Bronchial epithelial cell (primary cell): ENCODE data around the gene NEO1. TPM values are rescaled to one million over a fixed set of nuclear protein-coding genes. Genes with fewer than 3 reads are reported as not detected.

Experiments
- DNase-seq: peaks from one replicate; pipeline ENCODE4 v3.0.0-alpha.2; 2010; ENCODE audit warnings: low read depth
- FAIRE-seq: peaks from 2 replicates; lab custom pipeline; 2011; peaks lifted over from hg19 to GRCh38; lab: Jason Lieb, UNC
- H3K27me3 ChIP-seq: 2 replicates; pipeline ENCODE4 v1.5.1; 2011; ENCODE audit warnings: low read length; ENCODE audit not compliant: control insufficient read depth, insufficient read depth
- H3K36me3 ChIP-seq: 2 replicates; pipeline ENCODE4 v1.5.1; 2011; ENCODE audit warnings: low read length; ENCODE audit not compliant: control insufficient read depth, insufficient read depth
- H3K4me3 ChIP-seq: 2 replicates; pipeline ENCODE4 v1.5.1; 2011; ENCODE audit warnings: mild to moderate bottlenecking, low read depth, low read length, control low read depth
- total RNA-seq: library from RNA; depleted of rRNA; stranded (reverse); fragments of >200 nt; gene quantifications from 2 replicates; pipeline ENCODE4 v1.2.1, GENCODE V29; 2014
- TF ChIP-seq, protein P1 (sequence below): IDR thresholded peaks from 2 replicates; pipeline ENCODE4 v1.5.1; 2011; ENCODE audit warnings: mild to moderate bottlenecking, moderate library complexity, low read length, control low read depth, inconsistent platforms; ENCODE audit not compliant: insufficient read depth, severe bottlenecking

NEO1 gene
- total RNA-seq, 1 donor from 2014 or later = 10.5 TPM

DNA sequence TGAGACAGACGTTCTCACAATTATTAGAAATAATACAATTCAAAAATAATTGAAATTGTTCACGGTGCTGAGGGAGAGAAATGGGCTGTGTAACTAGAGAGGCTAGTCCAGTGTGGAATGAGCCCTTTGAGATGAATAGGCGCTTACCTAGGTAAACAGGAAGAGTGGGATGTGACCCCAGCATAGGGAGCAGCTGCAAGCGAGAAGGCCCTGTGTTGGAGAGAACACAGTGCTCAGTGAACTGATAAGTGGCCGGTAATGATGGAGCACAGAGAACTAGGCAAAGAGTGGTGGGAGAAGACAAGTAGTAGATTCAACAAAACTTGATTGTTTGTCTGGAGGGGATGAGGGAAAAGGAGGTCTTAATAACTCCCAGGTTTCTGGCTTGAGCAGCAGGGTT, 212.6 kb downstream of the NEO1 start:
- no peak for FAIRE-seq
- no peak overlapping the region for H3K4me3 ChIP-seq
- H3K36me3 ChIP-seq = no peaks in the 10 kb centered on the region

DNA sequence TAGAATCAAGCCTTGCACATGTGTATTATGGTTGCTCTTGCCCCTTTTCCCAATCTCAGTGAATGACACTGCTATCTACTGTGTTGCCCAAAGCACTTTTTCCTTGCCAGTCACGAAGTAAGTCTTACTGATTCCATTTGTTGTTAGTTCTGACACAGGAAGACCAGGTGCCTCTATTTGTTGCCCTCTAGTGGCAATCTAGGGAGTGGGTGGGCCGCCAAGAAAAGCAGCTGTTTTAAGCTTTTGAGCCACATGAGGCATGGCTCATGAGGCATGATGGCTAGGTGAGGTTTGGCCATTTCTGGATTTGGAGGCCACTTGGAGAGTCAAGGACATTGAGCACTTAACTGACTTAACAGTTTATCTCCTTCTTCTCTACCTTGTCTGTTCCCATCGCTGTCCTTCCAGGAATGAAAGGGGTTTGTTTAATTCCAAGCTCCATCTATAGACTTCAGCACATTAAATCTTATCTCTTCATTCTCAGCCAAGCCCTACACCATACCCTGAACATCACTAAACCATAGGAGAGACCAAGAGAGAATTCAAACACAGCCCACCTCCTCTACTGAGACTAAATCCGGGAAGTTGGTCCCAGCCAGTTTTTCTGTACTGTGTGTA, 213.4 kb downstream of the NEO1 start:
- DNase-seq (peak; percentile 59), FAIRE-seq (no peak)
- TF ChIP-seq, protein P1, sequence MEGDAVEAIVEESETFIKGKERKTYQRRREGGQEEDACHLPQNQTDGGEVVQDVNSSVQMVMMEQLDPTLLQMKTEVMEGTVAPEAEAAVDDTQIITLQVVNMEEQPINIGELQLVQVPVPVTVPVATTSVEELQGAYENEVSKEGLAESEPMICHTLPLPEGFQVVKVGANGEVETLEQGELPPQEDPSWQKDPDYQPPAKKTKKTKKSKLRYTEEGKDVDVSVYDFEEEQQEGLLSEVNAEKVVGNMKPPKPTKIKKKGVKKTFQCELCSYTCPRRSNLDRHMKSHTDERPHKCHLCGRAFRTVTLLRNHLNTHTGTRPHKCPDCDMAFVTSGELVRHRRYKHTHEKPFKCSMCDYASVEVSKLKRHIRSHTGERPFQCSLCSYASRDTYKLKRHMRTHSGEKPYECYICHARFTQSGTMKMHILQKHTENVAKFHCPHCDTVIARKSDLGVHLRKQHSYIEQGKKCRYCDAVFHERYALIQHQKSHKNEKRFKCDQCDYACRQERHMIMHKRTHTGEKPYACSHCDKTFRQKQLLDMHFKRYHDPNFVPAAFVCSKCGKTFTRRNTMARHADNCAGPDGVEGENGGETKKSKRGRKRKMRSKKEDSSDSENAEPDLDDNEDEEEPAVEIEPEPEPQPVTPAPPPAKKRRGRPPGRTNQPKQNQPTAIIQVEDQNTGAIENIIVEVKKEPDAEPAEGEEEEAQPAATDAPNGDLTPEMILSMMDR = peak; percentile 73
- no peaks in the 10 kb centered on the region for H3K36me3 ChIP-seq
- no peaks in the 10 kb centered on the region for H3K27me3 ChIP-seq
- H3K4me3 ChIP-seq = no peak overlapping the region

More for the DNA sequence above, 212.6 kb downstream of the NEO1 start:
- H3K27me3 ChIP-seq = no peaks in the 10 kb centered on the region
- TF ChIP-seq, protein P1 = no peak
- no peak for DNase-seq

DNA sequence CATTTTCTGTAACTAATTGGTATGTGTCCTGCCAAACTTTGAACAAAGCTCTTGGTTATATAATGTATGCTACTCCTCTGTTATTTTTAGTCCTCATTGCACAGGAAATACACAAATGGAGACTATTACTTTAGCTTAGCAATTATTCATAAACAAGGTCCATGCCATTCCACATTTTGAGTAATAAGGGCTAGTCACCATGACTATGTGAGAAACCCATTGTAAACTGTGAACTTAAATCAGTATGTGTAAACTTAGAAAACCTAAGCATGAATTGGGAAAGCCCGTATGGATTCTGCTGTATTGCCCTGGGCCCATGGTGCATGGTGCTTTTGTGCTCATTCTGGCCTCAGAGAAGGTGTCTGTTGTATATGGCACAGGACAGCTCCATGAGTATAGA, 216.2 kb downstream of the NEO1 start:
- TF ChIP-seq, protein P1 = no peak
- DNase-seq (no peak), FAIRE-seq (no peak)
- Histone ChIP-seq H3K27me3 (no peaks in the 10 kb centered on the region), H3K36me3 (no peaks in the 10 kb centered on the region), H3K4me3 (no peak overlapping the region)

DNA sequence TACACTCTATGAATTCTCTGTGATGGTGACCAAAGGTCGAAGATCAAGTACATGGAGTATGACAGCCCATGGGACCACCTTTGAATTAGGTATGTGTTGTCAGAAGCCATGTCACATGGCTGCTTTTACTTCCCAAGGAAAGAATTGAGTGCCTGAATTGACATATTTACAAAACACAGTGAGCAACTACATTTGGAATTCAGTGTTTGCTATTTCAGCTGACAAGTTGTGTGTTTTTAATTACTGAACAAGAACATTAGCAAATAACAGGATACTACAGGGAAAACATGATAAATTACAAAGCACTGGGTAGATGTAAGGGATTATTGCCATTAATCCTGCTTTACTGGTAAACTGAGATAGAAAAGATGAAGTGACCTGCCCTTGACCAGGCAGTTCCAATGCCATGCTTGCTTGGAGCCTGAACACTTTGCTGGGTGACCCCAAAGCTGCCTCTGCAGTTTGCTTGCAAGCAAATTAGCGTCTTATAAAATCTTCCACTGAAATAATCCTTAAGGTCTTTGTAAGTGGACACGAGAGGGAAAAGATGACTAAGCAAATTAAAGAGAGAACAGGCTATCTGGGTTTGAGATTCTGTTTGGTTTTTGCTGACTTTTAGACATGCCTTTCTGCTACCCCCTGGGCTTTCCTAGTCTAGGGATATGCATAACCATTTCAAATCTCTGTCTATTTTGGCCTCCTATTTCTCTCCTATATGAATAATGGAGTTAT, 218.3 kb downstream of the NEO1 start:
- peak; percentile 18 for FAIRE-seq
- Histone ChIP-seq H3K27me3 (no peaks in the 10 kb centered on the region), H3K4me3 (no peak overlapping the region), H3K36me3 (no peaks in the 10 kb centered on the region)
- TF ChIP-seq, protein P1 = no peak
- no peak for DNase-seq

DNA sequence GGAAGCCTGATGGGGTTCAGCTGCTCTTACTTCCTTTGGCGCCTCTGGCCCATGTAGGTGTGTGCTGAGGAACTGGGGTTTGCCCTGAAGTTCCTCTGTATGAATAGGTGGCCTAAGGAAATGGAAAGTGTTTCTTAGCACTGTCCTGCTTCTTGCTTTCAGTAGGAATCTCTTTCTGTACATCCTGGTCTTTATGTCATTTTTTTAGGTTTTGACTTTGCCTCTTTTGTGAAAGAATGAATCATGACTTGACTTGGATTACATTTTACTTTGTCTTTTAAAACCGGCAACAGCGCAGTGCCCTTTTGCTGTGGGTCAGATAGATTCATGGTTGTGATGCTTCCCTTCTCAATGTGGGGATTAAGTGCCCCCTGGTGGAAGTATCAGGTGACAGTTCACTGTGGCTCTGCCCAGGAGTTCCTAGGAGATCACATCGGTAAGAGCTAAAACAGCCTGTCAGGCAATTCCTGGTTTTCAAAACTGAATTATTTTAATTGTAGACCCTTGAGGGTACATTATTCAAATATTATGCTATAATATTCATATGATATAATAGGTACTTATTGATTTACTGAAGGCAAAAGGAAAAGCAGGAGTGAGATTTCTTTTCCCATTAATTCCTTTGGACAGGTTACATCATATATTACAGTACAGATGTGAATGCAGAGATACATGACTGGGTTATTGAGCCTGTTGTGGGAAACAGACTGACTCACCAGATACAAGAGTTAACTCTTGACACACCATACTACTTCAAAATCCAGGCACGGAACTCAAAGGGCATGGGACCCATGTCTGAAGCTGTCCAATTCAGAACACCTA, 221.1 kb downstream of the NEO1 start:
- peak; percentile 51 for DNase-seq
- Histone ChIP-seq H3K36me3 (no peaks in the 10 kb centered on the region), H3K27me3 (no peaks in the 10 kb centered on the region), H3K4me3 (no peak overlapping the region)
- peak; percentile 32 for FAIRE-seq
- TF ChIP-seq, protein P1 = peak; percentile 66
